Measurements from ENCODE around the gene TMPRSS11F. TPM values are rescaled to one million over a fixed set of nuclear protein-coding genes. Genes with fewer than 3 reads are reported as not detected.

The TMPRSS11F gene
- total RNA-seq, 1 donor from 2014 or later: not detected

GRCh38 chr4:68021185-68021584, 108.5 kb downstream of the TMPRSS11F start:
- H3K27me3 Mint-ChIP-seq (ENCODE audit: insufficient read depth, low read depth): no peaks in the 10 kb centered on the region
- no peaks in the 10 kb centered on the region for H3K27me3 ChIP-seq
- H3K79me2 ChIP-seq (ENCODE audit: low read depth): no peaks in the 10 kb centered on the region
- H3K27ac ChIP-seq: no peak overlapping the region
- H4K20me1 ChIP-seq (ENCODE audit: low read depth): no peaks in the 10 kb centered on the region
- H3K4me2 ChIP-seq: no peak overlapping the region
- H3K9ac ChIP-seq: no peak overlapping the region
- no peaks in the 10 kb centered on the region for H3K9me3 ChIP-seq (ENCODE audit: low read depth)
- H3K27ac Mint-ChIP-seq: no peak overlapping the region
- TF ChIP-seq CTCF (IDR thresholded peaks at IDR 0.05): no peak
- no peak for TF ChIP-seq EZH2phosphoT487 (IDR thresholded peaks at IDR 0.05)
- no peak for TF ChIP-seq EZH2 (IDR thresholded peaks at IDR 0.05)
- no peaks in the 10 kb centered on the region for H3K9me3 Mint-ChIP-seq
- H3F3A ChIP-seq (ENCODE audit: low read depth): no peaks in the 10 kb centered on the region
- DNase-seq (ENCODE audit: low spot score): no peak
- H3K4me3 Mint-ChIP-seq: no peak overlapping the region
- no peaks in the 10 kb centered on the region for H3K36me3 Mint-ChIP-seq
- no peaks in the 10 kb centered on the region for H3K36me3 ChIP-seq
- no peak overlapping the region for H2AFZ ChIP-seq (replicated peaks)
- no peaks in the 10 kb centered on the region for H3K4me1 ChIP-seq
- H3K4me1 Mint-ChIP-seq: no peaks in the 10 kb centered on the region
- no peak overlapping the region for H3K4me3 ChIP-seq

DNA sequence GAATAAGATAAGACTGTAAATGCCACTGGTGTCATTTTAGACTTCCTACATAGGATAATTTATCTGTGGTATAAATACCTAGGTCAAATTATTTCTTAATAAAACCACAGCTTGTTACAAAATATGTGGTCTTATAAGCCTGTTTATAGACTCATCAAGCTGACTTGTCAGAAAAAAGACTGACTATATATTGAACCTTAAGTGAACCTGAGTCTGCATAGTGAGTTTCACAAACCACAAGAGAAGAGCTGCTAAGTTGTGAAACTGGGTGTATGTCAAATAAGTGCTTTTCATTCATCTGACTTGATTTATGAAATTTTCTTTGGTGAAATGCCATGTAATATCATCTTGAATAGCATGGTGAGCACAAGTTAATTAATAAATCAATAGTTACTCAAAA, 118.0 kb downstream of the TMPRSS11F start:
- Histone ChIP-seq H3K4me2 (no peak overlapping the region), H3K27ac (no peak overlapping the region), H3K4me3 (no peak overlapping the region), H3K9ac (no peak overlapping the region), H3F3A (ENCODE audit: low read depth) (no peaks in the 10 kb centered on the region), H3K4me1 (no peaks in the 10 kb centered on the region), H4K20me1 (ENCODE audit: low read depth) (no peaks in the 10 kb centered on the region), H2AFZ (replicated peaks) (no peak overlapping the region), H3K27me3 (no peaks in the 10 kb centered on the region), H3K36me3 (no peaks in the 10 kb centered on the region), H3K9me3 (ENCODE audit: low read depth) (no peaks in the 10 kb centered on the region), H3K79me2 (ENCODE audit: low read depth) (no peaks in the 10 kb centered on the region)
- Mint-ChIP-seq H3K27me3 (ENCODE audit: insufficient read depth, low read depth) (peaks cover 2% of the 10 kb centered on the region), H3K4me1 (no peaks in the 10 kb centered on the region), H3K36me3 (no peaks in the 10 kb centered on the region), H3K27ac (no peak overlapping the region), H3K4me3 (no peak overlapping the region), H3K9me3 (no peaks in the 10 kb centered on the region)
- no peak for DNase-seq (ENCODE audit: low spot score)
- TF ChIP-seq EZH2 (IDR thresholded peaks at IDR 0.05) (no peak), EZH2phosphoT487 (IDR thresholded peaks at IDR 0.05) (no peak), CTCF (IDR thresholded peaks at IDR 0.05) (no peak)

Small RNA genes within 50 kb of the gene (small RNA-seq; reads per million reads assigned to genes)
- gene RNU6-95P: not detected

Other genes starting within 250 kb of the TMPRSS11F start
- not detected in 2 replicates for gene TMPRSS11D, start 245.9 kb downstream of the TMPRSS11F start, total RNA-seq (ENCODE audit: low replicate concordance)
- gene TMPRSS11A, start 166.4 kb downstream of the TMPRSS11F start, total RNA-seq (ENCODE audit: low replicate concordance): not detected in 2 replicates
- not detected in 2 replicates for gene TMPRSS11B, start 115.8 kb upstream of the TMPRSS11F start, total RNA-seq (ENCODE audit: low replicate concordance)
- gene YTHDC1, start 220.2 kb upstream of the TMPRSS11F start, total RNA-seq (ENCODE audit: low replicate concordance): 73.0 and 108 TPM in 2 replicates

Data from neural progenitor cell (in vitro differentiated cells).